ENCODE data around the gene MSANTD2.
"Not testable (repeated sequence)": the region's sequence is repeated elsewhere in the genome, so short reads cannot be mapped to it uniquely, and the experiment has no call there.

MSANTD2 gene

DNA sequence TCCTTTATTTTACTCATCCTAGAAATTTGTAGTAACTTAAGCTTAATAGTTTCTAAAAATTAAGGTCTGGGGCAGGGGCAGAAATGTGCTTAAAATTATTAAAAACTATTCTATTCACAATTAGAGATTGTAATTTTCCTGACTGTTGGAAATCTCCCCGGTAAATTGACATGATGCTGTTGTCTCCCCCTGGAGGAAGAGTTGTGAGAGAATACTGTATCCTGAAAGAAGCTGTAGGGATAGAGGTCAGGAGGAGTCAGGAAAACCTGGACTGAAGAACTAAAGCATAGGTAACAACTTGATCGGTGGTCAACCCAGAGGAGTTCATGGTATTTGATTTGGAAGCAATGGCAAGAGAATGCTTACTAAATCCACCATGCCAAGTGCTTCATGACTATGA is 21.9 kb downstream of the MSANTD2 start:
- DNase-seq (ENCODE audit: low read depth in 2 of 3, low spot score in 1 of 3) = no peak

DNA sequence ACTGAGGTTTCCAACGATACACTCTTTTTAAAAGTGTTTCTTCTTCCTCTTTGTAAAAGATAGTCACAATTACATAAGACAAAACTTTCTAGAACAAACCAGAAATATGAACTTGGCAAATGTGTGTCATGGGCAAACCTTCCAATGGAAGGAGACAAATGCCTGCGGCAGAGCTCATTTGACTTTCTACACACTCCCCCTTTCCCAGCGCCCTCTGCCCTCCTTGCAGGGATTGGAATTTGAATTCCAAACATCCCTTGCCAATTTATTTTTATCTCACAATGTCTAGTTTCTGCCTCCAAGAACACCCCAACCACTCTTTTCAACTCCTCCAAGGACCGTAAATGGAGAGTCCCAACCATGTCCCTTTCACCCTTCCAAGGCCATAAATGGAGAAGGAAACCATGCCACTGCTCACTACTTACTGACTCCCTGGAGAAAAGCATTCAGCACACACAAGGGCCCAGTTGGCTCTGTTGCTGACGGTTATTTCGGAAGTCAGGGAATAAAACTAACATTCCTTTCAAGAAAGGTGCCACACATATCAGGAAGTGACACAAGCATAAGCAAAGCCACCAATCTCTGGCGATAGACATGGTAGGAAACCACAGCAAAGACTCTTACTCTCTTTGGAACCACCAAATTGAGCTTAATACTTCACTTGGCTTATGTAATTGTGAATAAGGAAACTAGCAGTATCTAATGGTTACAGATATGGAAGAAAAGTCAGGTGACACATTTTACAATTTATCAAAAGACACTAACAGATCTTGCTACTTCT is 23.2 kb downstream of the MSANTD2 start:
- DNase-seq (ENCODE audit: low read depth in 2 of 3, low spot score in 1 of 3) = no peak

GRCh38 chr11:124770959-124771358 is 29.2 kb downstream of the MSANTD2 start:
- DNase-seq (ENCODE audit: low read depth in 2 of 3, low spot score in 1 of 3) = not testable (repeated sequence)

DNA sequence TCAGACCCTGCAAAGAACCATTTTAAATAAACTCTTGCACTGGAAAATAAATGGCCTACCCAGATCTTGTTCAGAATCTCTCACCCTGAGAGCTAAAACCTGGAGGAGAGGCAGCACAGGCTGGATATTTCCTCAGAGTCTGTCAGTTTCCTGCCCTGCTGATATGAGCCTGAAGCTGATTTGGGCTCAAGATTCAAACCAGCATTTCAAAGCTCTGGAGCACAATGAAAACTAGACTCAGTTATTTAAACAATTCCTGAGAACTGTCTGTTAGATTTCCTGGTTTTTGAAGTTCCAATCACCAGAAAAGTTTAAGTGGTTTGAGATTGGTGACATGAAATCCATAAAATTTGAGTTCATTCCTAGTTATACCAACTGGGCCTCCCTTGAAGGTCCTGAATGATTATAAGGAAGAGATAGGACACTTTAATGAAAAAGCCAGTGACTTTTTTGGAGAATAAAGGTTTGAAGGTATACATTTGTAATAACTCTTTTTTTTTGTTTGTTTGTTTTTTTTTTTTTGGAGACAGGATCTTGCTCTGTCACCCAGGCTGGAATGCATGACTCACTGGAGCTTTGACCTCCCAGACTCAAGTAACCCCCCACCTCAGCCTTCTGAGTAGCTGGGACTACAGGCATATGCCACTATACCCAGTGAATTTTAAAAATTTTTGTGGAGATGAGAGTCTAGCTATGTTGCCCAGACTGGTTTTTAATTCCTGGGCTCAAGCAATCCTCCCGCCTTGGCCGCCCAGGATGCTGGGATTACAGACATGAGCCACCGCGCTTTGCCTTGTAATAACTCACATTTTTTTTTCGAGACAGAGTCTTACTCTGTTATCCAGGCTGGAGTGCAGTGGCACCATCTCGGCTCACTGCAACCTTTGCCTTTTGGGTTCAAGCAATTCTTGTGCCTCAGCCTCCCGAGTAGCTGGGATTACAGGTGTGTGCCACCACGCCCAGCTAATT is 30.1 kb downstream of the MSANTD2 start:
- no peak for DNase-seq (ENCODE audit: low read depth in 2 of 3, low spot score in 1 of 3)

DNA sequence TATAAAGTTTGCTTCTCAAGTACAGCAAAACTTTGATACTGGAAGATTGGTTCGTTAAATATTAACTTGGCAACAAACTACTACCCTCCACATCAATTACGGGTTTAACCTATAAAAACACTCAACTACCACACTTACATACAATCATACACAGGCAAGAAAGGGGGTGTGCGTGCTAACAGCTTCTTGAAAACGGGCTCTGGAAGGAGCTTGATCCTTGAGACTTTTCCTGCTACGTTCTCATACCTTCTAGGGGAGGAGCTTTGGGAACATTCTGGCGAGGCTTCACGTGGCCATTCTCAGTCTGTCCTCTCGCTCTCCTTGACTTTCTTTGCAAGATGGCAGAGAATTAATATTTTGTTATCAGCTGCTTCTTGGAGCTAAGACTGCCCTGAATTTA is 31.3 kb downstream of the MSANTD2 start:
- DNase-seq (ENCODE audit: low read depth in 2 of 3, low spot score in 1 of 3) = no peak

DNA sequence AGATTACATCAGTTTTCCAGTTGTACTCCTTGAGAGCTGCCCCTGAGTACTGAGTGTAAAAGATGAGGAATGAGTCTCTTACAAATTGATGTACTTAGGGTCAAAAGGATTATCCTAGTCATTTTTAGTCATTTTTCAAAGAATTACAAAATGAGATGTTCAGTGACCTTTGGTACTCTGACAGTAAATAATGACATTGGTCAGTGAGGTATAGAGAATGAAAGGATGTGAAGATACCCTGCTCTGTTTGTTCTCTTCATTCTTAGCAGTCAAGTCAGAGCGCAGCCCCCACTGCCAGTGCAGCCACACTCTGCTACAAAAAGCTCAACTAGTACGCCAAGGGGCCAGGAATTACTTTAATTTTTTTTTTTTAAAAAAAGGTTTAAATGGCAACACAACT is 34.0 kb downstream of the MSANTD2 start:
- DNase-seq (ENCODE audit: low read depth in 2 of 3, low spot score in 1 of 3) = no peak

- peak; percentile 62 to 79 (median 78) for DNase-seq (ENCODE audit: low read depth in 2 of 3, low spot score in 1 of 3)
Measured at GRCh38 chr11:124763156-124763947, 36.9 kb downstream of the MSANTD2 start.

- DNase-seq (ENCODE audit: low read depth in 2 of 3, low spot score in 1 of 3) = no peak
Measured at GRCh38 chr11:124762624-124763155, 37.5 kb downstream of the MSANTD2 start.

GRCh38 chr11:124762105-124762623 is 38.0 kb downstream of the MSANTD2 start, which contains the start of gene ESAM:
ESAM (minus strand) TSS chr11:124762290; CDS start chr11:124762154, 136 bp downstream.
- peak in 2 of 3 donors; percentile 45 to 64 for DNase-seq (ENCODE audit: low read depth in 2 of 3, low spot score in 1 of 3)

DNA sequence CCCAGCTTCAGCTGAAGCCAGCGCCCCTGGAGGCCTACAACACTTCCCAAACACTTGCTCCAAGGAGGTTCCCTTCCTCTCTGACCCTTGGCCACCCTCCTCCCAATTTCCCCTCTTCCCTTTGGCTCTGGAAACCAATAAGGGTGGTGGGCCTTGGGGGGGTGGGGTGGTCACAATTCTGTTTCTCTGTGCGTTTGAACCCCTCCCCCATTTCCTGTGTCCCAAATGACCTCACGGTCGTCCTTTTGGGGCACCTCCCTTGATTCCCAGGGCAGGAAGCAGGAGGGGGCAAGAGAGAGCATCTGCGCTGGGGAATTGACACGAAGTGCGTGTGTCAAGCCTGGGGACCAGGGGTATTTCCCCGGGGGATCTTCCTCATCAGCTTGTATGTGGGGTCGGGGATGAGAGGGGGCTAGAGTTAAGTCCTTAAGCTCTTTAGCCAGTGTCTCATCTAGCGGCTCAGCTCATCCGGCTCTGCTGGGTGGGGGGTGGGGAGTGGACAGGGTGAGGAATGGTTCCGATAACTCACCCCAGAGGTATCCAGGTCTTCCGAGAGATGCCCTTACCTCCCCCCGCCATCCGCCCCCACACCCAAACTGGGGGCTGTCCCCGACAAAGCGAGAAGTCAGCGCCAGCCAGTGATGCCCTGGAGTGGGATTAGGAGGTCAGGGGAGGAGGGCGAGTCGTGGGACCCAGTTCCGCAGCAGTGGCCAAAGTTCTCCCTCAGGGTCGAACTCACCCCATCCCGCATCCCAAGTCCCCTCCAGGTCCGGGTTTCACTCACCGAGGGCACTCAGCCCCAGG is 38.7 kb downstream of the MSANTD2 start:
- DNase-seq (ENCODE audit: low read depth in 2 of 3, low spot score in 1 of 3) = no peak

GRCh38 chr11:124760806-124761205 is 39.4 kb downstream of the MSANTD2 start:
- no peak for DNase-seq (ENCODE audit: low read depth in 2 of 3, low spot score in 1 of 3)

GRCh38 chr11:124760205-124760652 is 40.0 kb downstream of the MSANTD2 start:
- DNase-seq (ENCODE audit: low read depth in 2 of 3, low spot score in 1 of 3) = no peak

DNA sequence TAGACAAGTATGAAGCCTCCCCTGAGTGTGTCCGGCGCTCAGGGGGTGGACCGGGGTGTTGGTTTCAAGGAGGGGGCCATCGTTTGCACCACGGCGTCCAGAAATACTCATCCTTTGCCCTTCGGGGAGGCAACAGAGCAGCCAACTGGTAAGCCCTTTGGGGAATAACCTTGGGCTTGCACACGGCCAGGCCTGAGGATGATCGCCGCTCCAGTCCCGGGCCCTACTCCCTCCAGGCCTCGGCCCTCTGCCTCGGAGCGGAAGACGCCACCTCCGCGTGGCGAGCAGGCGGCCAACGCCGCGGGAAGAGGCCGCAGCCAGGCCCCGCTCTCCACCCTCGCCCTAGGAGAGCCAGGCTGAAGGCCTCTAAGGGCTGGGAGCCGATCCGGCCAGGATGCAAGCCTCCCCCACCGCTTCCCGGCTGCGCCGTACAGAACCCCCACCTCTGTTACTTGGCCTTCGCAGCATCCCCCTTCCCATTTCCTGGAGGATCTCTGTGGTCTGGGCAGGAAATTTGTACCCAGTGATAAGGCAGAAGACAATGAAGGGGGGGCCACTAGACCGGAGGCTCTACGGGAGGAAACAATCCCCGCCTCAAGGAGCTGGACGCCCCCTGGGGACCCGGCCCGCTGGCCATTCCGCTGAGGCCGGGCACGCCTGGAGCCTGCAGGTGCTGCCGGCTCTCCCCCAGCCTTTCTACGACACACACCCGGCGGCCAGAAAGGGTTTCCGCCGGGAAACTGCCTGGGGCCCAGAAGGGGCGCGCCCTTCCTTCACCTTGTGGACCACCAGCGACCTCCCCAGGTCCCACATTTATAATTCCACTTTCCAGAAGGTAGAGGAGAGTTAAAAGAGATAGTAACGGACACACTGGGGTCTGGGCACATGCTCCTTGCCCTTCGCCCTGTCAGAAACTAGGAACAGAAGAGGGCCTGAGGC is 40.7 kb downstream of the MSANTD2 start:
- no peak for DNase-seq (ENCODE audit: low read depth in 2 of 3, low spot score in 1 of 3)

DNA sequence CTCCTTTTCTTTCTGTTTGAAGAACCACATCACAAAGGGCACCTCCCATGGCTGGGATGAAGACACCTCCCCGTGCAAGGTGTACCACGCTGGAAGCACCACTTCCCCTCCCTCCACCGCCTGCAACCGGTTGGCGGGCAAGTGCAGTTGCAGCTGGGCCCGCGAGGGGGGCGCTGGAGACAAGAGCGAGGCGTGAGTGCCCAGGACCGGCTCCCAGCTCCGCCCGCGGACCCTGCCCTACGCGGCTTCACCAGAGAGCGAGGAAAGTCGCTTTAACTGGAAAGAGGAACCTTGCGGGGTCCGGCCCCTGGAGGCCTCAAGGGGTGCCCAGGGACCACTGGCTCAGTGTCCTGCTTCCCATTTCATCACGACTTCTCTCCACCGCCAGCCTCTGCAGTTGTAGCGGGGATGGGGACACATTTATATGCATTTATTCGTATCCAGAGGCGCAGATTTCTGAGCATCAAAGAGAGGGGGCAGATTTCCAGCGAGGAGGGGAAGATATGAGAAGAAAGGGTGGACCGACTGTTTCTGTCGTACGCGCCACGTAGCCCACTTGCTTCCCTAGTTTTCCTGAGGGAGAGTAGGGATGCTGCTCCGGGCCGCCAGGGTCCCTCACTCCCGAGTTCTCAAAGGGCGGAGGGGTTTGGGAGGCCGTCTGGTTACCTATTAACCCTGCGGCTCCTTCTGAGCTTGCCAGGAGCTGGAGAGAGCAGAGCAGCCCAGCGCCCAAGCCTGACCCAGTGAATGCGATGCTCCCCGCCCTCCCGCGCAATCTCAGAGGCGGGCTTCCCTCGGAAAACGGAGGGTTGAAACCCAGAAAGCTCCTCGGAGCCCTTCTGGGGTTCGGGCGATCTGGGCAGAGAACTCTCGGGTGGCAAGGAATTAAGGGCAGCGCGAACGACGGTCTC is 41.6 kb downstream of the MSANTD2 start:
- peak; percentile 49 to 67 (median 50) for DNase-seq (ENCODE audit: low read depth in 2 of 3, low spot score in 1 of 3)

- no peak for DNase-seq (ENCODE audit: low read depth in 2 of 3, low spot score in 1 of 3)
Measured at GRCh38 chr11:124757320-124757719, 42.9 kb downstream of the MSANTD2 start.

DNA sequence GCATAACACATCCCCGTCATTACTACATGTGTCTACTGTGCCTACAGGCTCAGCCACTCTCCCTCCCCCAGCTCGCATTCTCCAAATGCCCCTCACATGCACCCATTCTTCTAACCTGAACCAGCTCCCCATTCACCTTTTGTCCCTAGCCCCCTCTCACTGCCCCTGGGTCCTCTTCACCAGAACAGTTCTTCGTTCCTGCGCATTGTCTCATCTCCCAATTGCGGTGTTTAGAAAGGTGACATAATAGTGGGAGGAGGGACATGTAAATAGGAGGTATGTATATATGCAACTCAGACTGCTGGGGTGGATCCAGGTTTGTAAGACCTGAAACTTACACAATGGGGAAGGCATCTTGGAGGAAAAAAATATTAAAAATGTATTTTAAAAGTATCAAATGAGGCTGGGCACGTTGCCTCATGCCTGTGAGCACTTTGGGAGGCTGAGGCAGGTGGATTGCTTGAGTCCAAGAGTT is 43.4 kb downstream of the MSANTD2 start:
- no peak for DNase-seq (ENCODE audit: low read depth in 2 of 3, low spot score in 1 of 3)

GRCh38 chr11:124756033-124756752 is 44.0 kb downstream of the MSANTD2 start:
- DNase-seq (ENCODE audit: low read depth in 2 of 3, low spot score in 1 of 3) = no peak

All from stimulated activated CD4-positive, alpha-beta T cell treated with anti-CD3 and anti-CD28 coated beads, Interleukin-12 subunit alpha, Interleukin-12 subunit beta, amount 100 ng/mL, for 48 hours (primary cell).